Measurements from ENCODE around the gene ZNF358. TPM values are rescaled to one million over a fixed set of nuclear protein-coding genes. Genes with fewer than 3 reads are reported as not detected.

ZNF358 gene
- total RNA-seq, 2 donors from 2014 or later, result 44.5 to 88.9 TPM

- Histone ChIP-seq H3K36me3 (no peaks in the 10 kb centered on the region), H3K4me3 (peak overlapping the region; percentile 67), H3K9me3 (no peaks in the 10 kb centered on the region), H3K27me3 (replicated peaks; ENCODE audit: insufficient read depth) (no peaks in the 10 kb centered on the region), H3K4me1 (ENCODE audit: control insufficient read depth in 1 of 2, low read depth in 2 of 2) (peaks cover 5 to 7% of the 10 kb centered on the region in 2 donors), H3K27ac (no peak overlapping the region)
- peak; percentile 25 for TF ChIP-seq CTCF (IDR thresholded peaks at IDR 0.05)
- ATAC-seq (ENCODE audit: insufficient number of reproducible peaks, low FRiP score, low read depth) (no peak), DNase-seq (ENCODE audit: low spot score) (no peak)
These were observed 15.0 kb upstream of the ZNF358 start for GRCh38 chr19:7500811-7501450.

DNA sequence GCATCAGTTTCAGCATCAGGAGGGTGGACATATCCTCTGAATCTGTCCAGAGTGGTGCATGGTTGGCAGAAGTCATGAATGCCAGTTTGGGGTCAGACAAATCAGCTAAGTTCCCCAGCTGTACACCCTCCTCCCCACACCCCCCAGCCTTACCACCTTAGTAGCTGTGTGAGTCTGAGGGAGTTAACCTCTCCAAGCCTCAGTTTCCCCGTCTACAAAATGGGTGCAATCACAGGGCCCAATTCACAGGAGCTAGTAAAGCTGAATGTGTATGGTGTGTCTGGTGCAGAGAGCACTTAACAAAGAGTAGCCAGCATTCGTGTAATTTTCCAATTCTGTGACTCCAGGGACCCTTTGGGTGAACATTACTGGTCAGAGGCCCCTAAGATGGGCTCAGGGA, 13.4 kb upstream of the ZNF358 start:
- ATAC-seq (ENCODE audit: insufficient number of reproducible peaks, low FRiP score, low read depth), result no peak
- DNase-seq (ENCODE audit: low spot score), result no peak
- Histone ChIP-seq H3K4me1 (ENCODE audit: control insufficient read depth in 1 of 2, low read depth in 2 of 2) (peaks cover 5 to 7% of the 10 kb centered on the region in 2 donors), H3K4me3 (no peak overlapping the region), H3K27ac (no peak overlapping the region), H3K27me3 (replicated peaks; ENCODE audit: insufficient read depth) (no peaks in the 10 kb centered on the region), H3K9me3 (no peaks in the 10 kb centered on the region), H3K36me3 (no peaks in the 10 kb centered on the region)
- TF ChIP-seq CTCF (IDR thresholded peaks at IDR 0.05), result no peak

- no peaks in the 10 kb centered on the region for H3K27me3 ChIP-seq (replicated peaks; ENCODE audit: insufficient read depth)
These were observed 11.2 kb upstream of the ZNF358 start for GRCh38 chr19:7504684-7505083.

DNA sequence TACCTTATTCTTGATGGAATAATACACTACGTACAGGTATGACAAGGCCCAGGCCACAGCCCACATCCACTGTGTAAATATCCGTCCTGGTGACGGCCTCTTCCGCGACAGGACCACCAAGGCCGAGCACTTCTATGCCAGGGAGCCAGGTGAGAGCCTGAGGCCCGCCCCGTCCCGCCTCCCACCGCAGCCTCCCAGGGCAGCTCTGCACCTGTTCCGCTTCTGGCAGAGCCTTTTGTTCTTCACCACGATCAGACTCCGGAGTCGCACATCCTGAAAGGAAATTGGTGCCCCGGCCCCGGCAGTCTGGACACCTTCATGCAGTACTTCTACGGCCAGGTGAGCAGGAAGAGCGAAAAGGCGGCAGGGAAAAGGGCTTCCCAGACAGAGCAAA, 10.6 kb upstream of the ZNF358 start:
- H3K27ac ChIP-seq, result no peak overlapping the region
- DNase-seq (ENCODE audit: low spot score), result no peak
- H3K9me3 ChIP-seq, result no peaks in the 10 kb centered on the region
- H3K4me3 ChIP-seq, result no peak overlapping the region
- H3K27me3 ChIP-seq (replicated peaks; ENCODE audit: insufficient read depth), result no peaks in the 10 kb centered on the region
- H3K36me3 ChIP-seq, result no peaks in the 10 kb centered on the region
- ATAC-seq (ENCODE audit: insufficient number of reproducible peaks, low FRiP score, low read depth), result no peak
- H3K4me1 ChIP-seq (ENCODE audit: control insufficient read depth in 1 of 2, low read depth in 2 of 2), result peaks cover 7 to 10% of the 10 kb centered on the region in 2 donors
- no peak for TF ChIP-seq CTCF (IDR thresholded peaks at IDR 0.05)

More at GRCh38 chr19:7504684-7505083, 11.2 kb upstream of the ZNF358 start:
- no peak for TF ChIP-seq CTCF (IDR thresholded peaks at IDR 0.05)
- peaks cover 7 to 10% of the 10 kb centered on the region in 2 donors for H3K4me1 ChIP-seq (ENCODE audit: control insufficient read depth in 1 of 2, low read depth in 2 of 2)
- no peaks in the 10 kb centered on the region for H3K9me3 ChIP-seq
- no peaks in the 10 kb centered on the region for H3K36me3 ChIP-seq
- H3K4me3 ChIP-seq, result no peak overlapping the region
- DNase-seq (ENCODE audit: low spot score), result no peak
- no peak overlapping the region for H3K27ac ChIP-seq
- ATAC-seq (ENCODE audit: insufficient number of reproducible peaks, low FRiP score, low read depth), result no peak

DNA sequence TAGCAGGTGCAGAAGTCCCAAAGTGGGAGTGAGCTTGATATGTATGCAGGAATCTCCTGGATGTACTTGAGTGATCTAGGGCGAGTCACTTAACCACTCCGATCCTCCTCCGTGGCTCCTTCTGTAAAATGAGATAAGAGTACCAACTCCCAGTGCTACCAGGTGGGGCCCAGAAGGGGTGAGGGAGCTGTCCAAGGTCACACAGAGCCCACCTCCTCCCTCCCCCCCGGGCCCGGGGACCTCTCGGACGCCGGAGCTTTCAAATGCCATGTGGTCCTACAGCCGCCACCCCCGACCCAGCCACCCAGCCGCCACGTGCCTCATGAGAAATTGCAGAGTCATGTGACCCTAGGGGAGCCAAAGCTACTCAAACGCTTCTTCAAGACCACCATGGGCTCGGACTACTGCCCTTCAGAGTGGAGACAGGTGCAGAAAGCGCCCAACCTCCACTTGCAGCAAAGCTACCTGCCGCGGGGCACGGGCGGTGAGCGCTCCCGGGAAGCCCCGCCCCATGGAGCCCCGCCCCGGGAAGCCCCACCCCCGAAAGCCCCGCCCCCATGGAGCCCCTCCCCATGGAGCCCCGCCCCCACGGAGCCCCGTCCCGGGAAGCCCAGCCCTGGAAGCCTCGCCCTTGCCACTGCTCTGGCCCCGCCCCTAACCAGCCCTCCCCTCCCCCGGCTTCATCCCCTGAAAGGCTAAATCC, 10.1 kb upstream of the ZNF358 start:
- H3K27me3 ChIP-seq (replicated peaks; ENCODE audit: insufficient read depth), result no peaks in the 10 kb centered on the region
- H3K9me3 ChIP-seq, result no peaks in the 10 kb centered on the region
- TF ChIP-seq CTCF (IDR thresholded peaks at IDR 0.05), result no peak
- peaks cover 4 to 6% of the 10 kb centered on the region in 2 donors for H3K4me1 ChIP-seq (ENCODE audit: control insufficient read depth in 1 of 2, low read depth in 2 of 2)
- H3K36me3 ChIP-seq, result no peaks in the 10 kb centered on the region
- ATAC-seq (ENCODE audit: insufficient number of reproducible peaks, low FRiP score, low read depth) (no peak), DNase-seq (ENCODE audit: low spot score) (no peak)
- H3K4me3 ChIP-seq, result peak overlapping the region; percentile 33
- H3K27ac ChIP-seq, result no peak overlapping the region
